K562 (cell line): ENCODE results near the gene FAM241B. TPM values are rescaled to one million over a fixed set of nuclear protein-coding genes. Genes with fewer than 3 reads are reported as not detected.

Experiments used
- ATAC-seq: fragments of 200-7000 bp; cut with Tn5 transposase; 3 replicates; pipeline ENCODE4 v1.9.1; 2020; ENCODE audit warnings: moderate library complexity
- BruUV-seq: library from RNA; stranded (reverse); fragments of 400-500 nt; replicated peaks from 2 replicates; lab custom pipeline; 2021; lab: Mats Ljungman, UMichigan
- CTCF ChIA-PET: fragments of 300-600 bp; formaldehyde crosslinking; extraction: SDS; loops from one replicate; lab custom pipeline; 2021; ENCODE audit warnings: low intra/inter-chr PET ratio; lab: Yijun Ruan, JAX
- POLR2A ChIA-PET: fragments of 300-600, 350-650 bp; sonication (Branson Sonifier 250); formaldehyde crosslinking; extraction: SDS; loops from one replicate; lab custom pipeline; 2021; ENCODE audit warnings: antibody characterized with exemption, inconsistent platforms; lab: Yijun Ruan, JAX
- DNase-seq, 4 experiments: peaks; one replicate each; pipeline versions ENCODE4 v3.0.0 to v3.0.0-alpha.2; 2011 to 2018; ENCODE audit warnings: low spot score in 3 of 4, mixed read lengths in 3 of 4; ENCODE audit errors: extremely low read depth in 1 of 4
- FAIRE-seq: peaks from 2 replicates; lab custom pipeline; 2011; peaks lifted over from hg19 to GRCh38; lab: Jason Lieb, UNC
- H2AFZ ChIP-seq: 2 replicates; pipeline ENCODE4 v1.6.0; 2011; ENCODE audit warnings: low read depth, low read length, control low read depth, inconsistent platforms
- H3K27ac ChIP-seq: fragments of 200-600 bp; 3 replicates; pipeline ENCODE4 v1.8.0; 2011; ENCODE audit warnings: low read depth, mild to moderate bottlenecking, control low read depth, inconsistent platforms, low read length, moderate library complexity, mixed read lengths; ENCODE audit errors: extremely low read depth
- H3K27me3 ChIP-seq, 2 experiments: fragments of 300-600 bp in 1 of 2; 2 replicates in 1 of 2; 3 replicates in 1 of 2; pipeline versions ENCODE4 v1.6.0 to v1.8.0; 2011; ENCODE audit warnings: inconsistent platforms in 2 of 2, low read length in 2 of 2, mild to moderate bottlenecking in 1 of 2, mixed read lengths in 1 of 2, moderate library complexity in 1 of 2; ENCODE audit not compliant: control insufficient read depth in 2 of 2, insufficient read depth in 2 of 2
- H3K36me3 ChIP-seq: fragments of 300-600 bp; 3 replicates; pipeline ENCODE4 v1.8.0; 2011; ENCODE audit warnings: mild to moderate bottlenecking, low read length, inconsistent platforms; ENCODE audit not compliant: control insufficient read depth, insufficient read depth
- H3K4me1 ChIP-seq, 2 experiments: fragments of 200-600 bp in 1 of 2; replicated peaks in 1 of 2; 2 replicates in 1 of 2; 3 replicates in 1 of 2; pipeline versions ENCODE4 v1.5.1 to v1.8.0; 2011; ENCODE audit warnings: inconsistent platforms in 2 of 2, low read length in 2 of 2, mild to moderate bottlenecking in 1 of 2, mixed read lengths in 1 of 2, moderate library complexity in 1 of 2; ENCODE audit not compliant: control insufficient read depth in 2 of 2, insufficient read depth in 2 of 2
- H3K4me2 ChIP-seq: 2 replicates; pipeline ENCODE4 v1.6.1; 2011; ENCODE audit warnings: low read length, control low read depth, inconsistent platforms, mixed read lengths; ENCODE audit not compliant: insufficient read depth
- H3K4me3 ChIP-seq: fragments of 200-600 bp; sonication (generic), shearing (Covaris generic); 2 replicates; pipeline ENCODE4 v1.5.1; 2016; ENCODE audit warnings: control low read depth, inconsistent platforms
- H3K79me2 ChIP-seq: fragments of 200-600 bp; 3 replicates; pipeline ENCODE4 v1.8.0; 2011; ENCODE audit warnings: low read length, inconsistent platforms; ENCODE audit not compliant: control insufficient read depth, insufficient read depth
- H3K9ac ChIP-seq, 2 experiments: 2 replicates each; pipeline versions ENCODE4 v1.6.0 to v1.6.1; 2011; ENCODE audit warnings: low read depth in 2 of 2, low read length in 2 of 2, control low read depth in 1 of 2, inconsistent platforms in 1 of 2, mild to moderate bottlenecking in 1 of 2, mixed read lengths in 1 of 2; ENCODE audit not compliant: insufficient read depth in 1 of 2
- H3K9me1 ChIP-seq: one replicate; pipeline ENCODE4 v1.6.0; 2011; ENCODE audit warnings: inconsistent platforms, mild to moderate bottlenecking, low read length, moderate library complexity; ENCODE audit not compliant: control insufficient read depth, insufficient read depth
- H3K9me3 ChIP-seq: replicated peaks from 2 replicates; pipeline ENCODE4 v1.5.1; 2011; ENCODE audit warnings: low read depth, low read length, inconsistent platforms; ENCODE audit not compliant: control insufficient read depth, insufficient read depth
- H4K20me1 ChIP-seq: replicated peaks from 2 replicates; pipeline ENCODE4 v1.6.1; 2011; ENCODE audit warnings: low read length, inconsistent platforms, mixed read lengths; ENCODE audit not compliant: control insufficient read depth, insufficient read depth
- BCL6 ChIP-seq: fragments of 250-450 bp; sonication (Bioruptor Pico); IDR thresholded peaks from 2 replicates; pipeline ENCODE4 v1.4.0; 2020
- GATAD2B ChIP-seq: fragments of 450-650 bp; IDR thresholded peaks from 2 replicates; pipeline ENCODE4 v1.6.1; 2017; ENCODE audit warnings: mild to moderate bottlenecking, borderline replicate concordance
- PBX2 ChIP-seq, 2 experiments: IDR thresholded peaks in 1 of 2; conservative IDR thresholded peaks in 1 of 2; 2 replicates each; pipeline ENCODE4 v1.6.1; 2016; ENCODE audit warnings: low read depth in 2 of 2, mild to moderate bottlenecking in 1 of 2, missing compliant biosample characterization in 1 of 2, missing genetic modification characterization in 1 of 2, moderate library complexity in 1 of 2
- POLR2H ChIP-seq: IDR thresholded peaks from 2 replicates; pipeline ENCODE4 v1.6.1; 2016; ENCODE audit warnings: missing genetic modification characterization, low read depth, mild to moderate bottlenecking, control low read depth, missing compliant biosample characterization, moderate library complexity
- RBM15 ChIP-seq: fragments of 200-400 bp; formaldehyde crosslinking; IDR thresholded peaks from 2 replicates; pipeline ENCODE4 v1.6.1; 2018; ENCODE audit warnings: mild to moderate bottlenecking, low read length, moderate library complexity; ENCODE audit not compliant: insufficient read depth
- SMAD2 ChIP-seq: fragments of 150-350 bp; IDR thresholded peaks from 2 replicates; pipeline ENCODE4 v1.6.1; 2014; ENCODE audit warnings: low read depth, mild to moderate bottlenecking, low read length
- TEAD2 ChIP-seq: fragments of 450-650 bp; IDR thresholded peaks from 2 replicates; pipeline ENCODE4 v1.6.1; 2016; ENCODE audit warnings: missing genetic modification characterization, control low read depth, missing compliant biosample characterization
- THRA ChIP-seq: fragments of 450-650 bp; IDR thresholded peaks from 2 replicates; pipeline ENCODE4 v1.6.1; 2017; ENCODE audit warnings: mild to moderate bottlenecking, moderate library complexity
- ZBTB17 ChIP-seq: fragments of 450-650 bp; formaldehyde crosslinking; IDR thresholded peaks from 2 replicates; pipeline ENCODE4 v1.4.0; 2020; ENCODE audit warnings: mild to moderate bottlenecking
- ZNF197 ChIP-seq: fragments of 200-800 bp; sonication (Bioruptor generic); IDR thresholded peaks from 2 replicates; pipeline ENCODE4 v1.6.1; 2016; ENCODE audit warnings: low read depth, missing genetic modification characterization, missing compliant biosample characterization
- ZNF717 ChIP-seq: fragments of 250-450 bp; sonication (Bioruptor Pico); IDR thresholded peaks from 2 replicates; pipeline ENCODE4 v1.5.0; 2021
- WGBS: fragments of 100-300 bp; shearing (Covaris generic); methylation state at CpG from one replicate; pipeline ENCODE4 v1.1.6; 2016; ENCODE audit warnings: low coverage, mixed read lengths; ENCODE audit not compliant: insufficient coverage; ENCODE audit errors: missing lambda C conversion rate; 5-methylcytosine and 5-hydroxymethylcytosine counted together
- in situ Hi-C: fragments of 300-500 bp; cut with MboI; formaldehyde crosslinking; loops from 4 replicates; pipeline ENCODE4 v1.15.0; 2018; ENCODE audit warnings: inconsistent platforms, mixed read lengths
- intact Hi-C: fragments of 100-400 bp; cut with micrococcal nuclease; formaldehyde crosslinking; loops from 2 replicates; pipeline ENCODE4 v1.14.2; 2022
- polyA plus RNA-seq, 8 experiments: library from polyadenylated mRNA; depleted of rRNA in 4 of 8; stranded (reverse) in 5 of 8; unstranded in 3 of 8; fragments of >200 nt; fragmentation: Nextera tagmentation in 2 of 8; fragmentation: Illumina TruSeq in 1 of 8; extraction: Ambion mirVana in 2 of 8; extraction: Trizol in 1 of 8; gene quantifications; 2 replicates each; pipeline versions ENCODE4 v1.2.1 to v1.2.3, GENCODE V29; 2011 to 2014; ENCODE audit warnings: inconsistent platforms in 1 of 8, missing spikeins in 1 of 8
- total RNA-seq, 7 experiments: library from RNA; depleted of rRNA in 6 of 7; stranded (reverse); fragments of >200 nt in 6 of 7; fragmentation: Illumina TruSeq in 2 of 7; extraction: Trizol in 2 of 7; gene quantifications; 2 replicates each; pipeline versions ENCODE4 v1.2.1 to v1.2.3, GENCODE V29; 2011 to 2021; ENCODE audit warnings: low replicate concordance in 1 of 7

The FAM241B gene
- total and polyA plus RNA-seq, 9 of the 15 experiments (the other 6 are each of a cell fraction or from before 2014, with no cell fraction given): 1.9 to 11.1 (median 3.0) TPM

DNA sequence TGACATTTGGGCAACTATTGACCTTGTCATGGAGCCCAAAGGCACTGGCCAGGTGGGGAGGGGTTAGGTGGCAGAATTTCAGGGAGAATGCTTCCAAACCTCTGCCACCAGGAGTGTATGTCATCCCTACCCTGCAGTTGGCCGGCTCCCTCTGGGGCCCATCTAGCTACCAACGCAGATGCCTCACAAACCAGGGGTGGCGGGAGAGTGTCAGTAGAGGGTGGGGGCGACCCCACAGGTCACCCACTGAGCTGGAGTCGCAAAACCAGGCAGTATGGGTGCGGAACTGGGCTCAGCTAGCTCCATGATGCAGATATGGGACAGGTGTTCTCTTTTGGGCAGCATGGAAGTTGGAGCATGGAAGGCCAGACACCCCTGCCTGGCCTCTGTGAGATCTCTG, 51.4 kb downstream of the FAM241B start:
- Histone ChIP-seq H4K20me1 (0 out of 2 replicates have a peak, but pooled peaks cover 10% of the 10 kb centered on the region), H3K27me3 (peaks cover 29 to 72% of the 10 kb centered on the region in 2 experiments), H3K27ac (no peak overlapping the region), H3K36me3 (no peaks in the 10 kb centered on the region; the same call in 2 of the 3 replicates), H3K4me1 (no peaks in the 10 kb centered on the region), H3K9me3 (no peaks in the 10 kb centered on the region), H3K9ac (no peak overlapping the region; a peak in 1 of 4 replicates)
- DNase-seq: no peak
- in situ Hi-C loops: no loop called here
- WGBS: 0% methylated on average over 6 of the region's 6 CpGs
- FAIRE-seq: no peak
- no TSS peak for BruUV-seq
- CTCF ChIA-PET: no interaction called here
- intact Hi-C loops: no loop called here
- ATAC-seq: no peak
- TF ChIP-seq SMAD2 (no peak), ZNF197 (CRISPR knock-in tag) (no peak), ZBTB17 (CRISPR knock-in tag) (no peak)
- TF ChIP-seq, all 486 proteins: peak for 0
- POLR2A ChIA-PET: interaction anchor here (0.6 to 0.8 kb wide), 3 partner anchors 21 to 1728 kb away, joined by 3 to 4 read pairs (median 4); no protein-coding TSS in a partner anchor
- H3K79me2 ChIP-seq: no peaks in the 10 kb centered on the region
- no peaks in the 10 kb centered on the region for H3K9me1 ChIP-seq
- no peak overlapping the region for H3K4me2 ChIP-seq
- no peak overlapping the region for H2AFZ ChIP-seq
- H3K4me3 ChIP-seq: no peak overlapping the region

DNA sequence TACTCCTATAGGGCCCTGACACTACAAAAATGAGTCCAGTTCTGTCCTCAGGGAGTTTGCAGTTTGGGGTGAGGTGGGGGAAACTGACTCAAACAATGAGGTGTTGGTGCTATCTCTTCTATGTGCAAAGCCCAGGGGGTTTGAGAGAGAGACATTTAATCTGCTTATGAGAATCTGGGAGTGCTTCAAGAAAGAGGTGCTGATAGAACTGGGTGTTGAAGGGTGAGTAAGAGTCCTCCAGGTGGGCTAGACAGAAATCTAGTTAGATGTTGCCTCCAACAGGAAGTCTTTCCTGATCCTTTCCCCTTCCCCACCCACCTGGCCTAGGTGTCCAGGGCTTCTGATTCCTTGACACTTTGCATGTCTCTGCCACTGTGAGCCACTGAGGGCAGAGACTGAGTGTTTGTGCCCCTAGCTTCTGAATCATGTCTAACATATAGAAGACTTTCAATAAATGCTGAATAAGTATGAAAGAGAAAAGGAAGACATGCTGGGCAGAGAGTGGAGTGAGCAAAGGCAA, 53.0 kb downstream of the FAM241B start:
- ChIA-PET CTCF (no interaction called here), POLR2A (interaction anchor here (0.6 kb wide), 1 partner anchor 43 kb away, joined by 4 read pairs; no protein-coding TSS in a partner anchor)
- no peak overlapping the region for H3K4me2 ChIP-seq
- H3K27ac ChIP-seq: no peak overlapping the region
- H3K36me3 ChIP-seq: no peaks in the 10 kb centered on the region; the same call in 2 of the 3 replicates
- H2AFZ ChIP-seq: no peak overlapping the region
- H3K9ac ChIP-seq: no peak overlapping the region
- DNase-seq (no peak), ATAC-seq (no peak), FAIRE-seq (no peak)
- H3K9me1 ChIP-seq: no peaks in the 10 kb centered on the region
- H3K9me3 ChIP-seq: no peaks in the 10 kb centered on the region
- intact Hi-C loops (no loop called here), in situ Hi-C loops (no loop called here)
- BruUV-seq: no TSS peak
- H3K4me1 ChIP-seq: no peaks in the 10 kb centered on the region
- 0 out of 2 replicates have a peak, but pooled peaks cover 6% of the 10 kb centered on the region for H4K20me1 ChIP-seq
- H3K79me2 ChIP-seq: no peaks in the 10 kb centered on the region
- H3K27me3 ChIP-seq: peaks cover 18 to 72% of the 10 kb centered on the region in 2 experiments
- H3K4me3 ChIP-seq: no peak overlapping the region
- TF ChIP-seq PBX2 (CRISPR knock-in tag; IDR thresholded peaks at IDR 0.05; ENCODE audit: low read depth) (no peak), PBX2 (tag; conservative IDR thresholded peaks at IDR 0.05; ENCODE audit: low read depth) (no peak), GATAD2B (no peak), RBM15 (no peak), ZBTB17 (CRISPR knock-in tag) (no peak), THRA (no peak), TEAD2 (tag) (no peak), POLR2H (tag) (no peak), ZNF717 (no peak), BCL6 (CRISPR knock-in tag) (no peak)
